SK-N-SH (cell line): ENCODE measurements around the gene ARMC8.

Source experiments
- EZH2phosphoT487 ChIP-seq: fragments of 200-600 bp; sonication (generic); IDR thresholded peaks from 2 replicates; pipeline ENCODE4 v1.6.1; 2017; ENCODE audit warnings: low read depth, mixed run types, mild to moderate bottlenecking, antibody characterized with exemption, moderate library complexity, borderline replicate concordance
- FOXJ3 ChIP-seq: sonication (generic); formaldehyde crosslinking; IDR thresholded peaks from 2 replicates; pipeline ENCODE4 v1.5.1; 2020; ENCODE audit warnings: mild to moderate bottlenecking, missing genetic modification reagents
- POLR2AphosphoS5 ChIP-seq: IDR thresholded peaks from 2 replicates; pipeline ENCODE4 v1.6.1; 2012; ENCODE audit warnings: low read depth, low read length
- RAD21 ChIP-seq: IDR thresholded peaks from 2 replicates; pipeline ENCODE4 v1.6.1; 2012; ENCODE audit warnings: mild to moderate bottlenecking, low read length
- RCOR1 ChIP-seq: fragments of 150-350 bp; IDR thresholded peaks from 2 replicates; pipeline ENCODE4 v1.6.1; 2017; ENCODE audit warnings: antibody characterized with exemption, low read length
- RFX5 ChIP-seq: IDR thresholded peaks from 2 replicates; pipeline ENCODE4 v1.6.1; 2012; ENCODE audit warnings: mild to moderate bottlenecking, improper control_type of control experiment, low read length
- SMC3 ChIP-seq: IDR thresholded peaks from 2 replicates; pipeline ENCODE4 v1.6.1; 2012; ENCODE audit warnings: low read depth, low read length, improper control_type of control experiment
- YY1 ChIP-seq: IDR thresholded peaks from 2 replicates; pipeline ENCODE4 v1.4.0; 2012; ENCODE audit warnings: low read depth, mild to moderate bottlenecking
- TF ChIP-seq, protein P1 (sequence below): fragments of 200-600 bp; sonication (generic); IDR thresholded peaks from 2 replicates; pipeline ENCODE4 v1.6.1; 2017; ENCODE audit warnings: antibody characterized with exemption, mild to moderate bottlenecking, moderate library complexity
- TF ChIP-seq, protein P2 (sequence below): IDR thresholded peaks from 2 replicates; pipeline ENCODE4 v1.6.1; 2012; ENCODE audit warnings: mild to moderate bottlenecking, low read depth, low read length, moderate library complexity
- TF ChIP-seq, protein P3 (sequence below): IDR thresholded peaks from 2 replicates; pipeline ENCODE4 v1.4.0; 2012; ENCODE audit warnings: low read depth, borderline replicate concordance
- TF ChIP-seq, protein P4 (sequence below): fragments of 150-350 bp; IDR thresholded peaks from 2 replicates; pipeline ENCODE4 v1.6.1; 2017; ENCODE audit warnings: antibody characterized with exemption, low read length, low read depth, borderline replicate concordance
- TF ChIP-seq, protein P5 (sequence below): IDR thresholded peaks from 2 replicates; pipeline ENCODE4 v1.4.0; 2012; ENCODE audit warnings: low read depth

DNA sequence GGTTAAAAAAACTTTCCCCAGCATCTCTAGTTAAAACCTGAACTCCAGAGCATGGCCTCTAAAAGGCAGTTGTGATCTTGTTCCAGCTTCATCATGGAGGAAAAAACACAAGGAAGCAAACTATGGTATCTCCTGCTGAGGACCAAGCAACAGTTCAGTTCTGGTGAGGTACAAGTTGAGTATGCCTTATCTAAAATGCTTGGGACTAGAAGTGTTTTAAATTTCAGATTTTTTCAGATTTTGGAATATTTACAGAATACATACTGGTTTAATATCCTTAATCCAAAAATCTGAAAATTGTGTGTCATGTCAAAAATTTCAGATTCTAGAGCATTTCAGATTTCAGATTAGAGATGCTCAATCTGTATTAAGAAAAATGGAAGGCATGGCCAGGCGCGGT is 22.0 kb upstream of the ARMC8 start:
- TF ChIP-seq, protein P1, sequence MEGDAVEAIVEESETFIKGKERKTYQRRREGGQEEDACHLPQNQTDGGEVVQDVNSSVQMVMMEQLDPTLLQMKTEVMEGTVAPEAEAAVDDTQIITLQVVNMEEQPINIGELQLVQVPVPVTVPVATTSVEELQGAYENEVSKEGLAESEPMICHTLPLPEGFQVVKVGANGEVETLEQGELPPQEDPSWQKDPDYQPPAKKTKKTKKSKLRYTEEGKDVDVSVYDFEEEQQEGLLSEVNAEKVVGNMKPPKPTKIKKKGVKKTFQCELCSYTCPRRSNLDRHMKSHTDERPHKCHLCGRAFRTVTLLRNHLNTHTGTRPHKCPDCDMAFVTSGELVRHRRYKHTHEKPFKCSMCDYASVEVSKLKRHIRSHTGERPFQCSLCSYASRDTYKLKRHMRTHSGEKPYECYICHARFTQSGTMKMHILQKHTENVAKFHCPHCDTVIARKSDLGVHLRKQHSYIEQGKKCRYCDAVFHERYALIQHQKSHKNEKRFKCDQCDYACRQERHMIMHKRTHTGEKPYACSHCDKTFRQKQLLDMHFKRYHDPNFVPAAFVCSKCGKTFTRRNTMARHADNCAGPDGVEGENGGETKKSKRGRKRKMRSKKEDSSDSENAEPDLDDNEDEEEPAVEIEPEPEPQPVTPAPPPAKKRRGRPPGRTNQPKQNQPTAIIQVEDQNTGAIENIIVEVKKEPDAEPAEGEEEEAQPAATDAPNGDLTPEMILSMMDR, result no peak
- TF ChIP-seq, protein P2, sequence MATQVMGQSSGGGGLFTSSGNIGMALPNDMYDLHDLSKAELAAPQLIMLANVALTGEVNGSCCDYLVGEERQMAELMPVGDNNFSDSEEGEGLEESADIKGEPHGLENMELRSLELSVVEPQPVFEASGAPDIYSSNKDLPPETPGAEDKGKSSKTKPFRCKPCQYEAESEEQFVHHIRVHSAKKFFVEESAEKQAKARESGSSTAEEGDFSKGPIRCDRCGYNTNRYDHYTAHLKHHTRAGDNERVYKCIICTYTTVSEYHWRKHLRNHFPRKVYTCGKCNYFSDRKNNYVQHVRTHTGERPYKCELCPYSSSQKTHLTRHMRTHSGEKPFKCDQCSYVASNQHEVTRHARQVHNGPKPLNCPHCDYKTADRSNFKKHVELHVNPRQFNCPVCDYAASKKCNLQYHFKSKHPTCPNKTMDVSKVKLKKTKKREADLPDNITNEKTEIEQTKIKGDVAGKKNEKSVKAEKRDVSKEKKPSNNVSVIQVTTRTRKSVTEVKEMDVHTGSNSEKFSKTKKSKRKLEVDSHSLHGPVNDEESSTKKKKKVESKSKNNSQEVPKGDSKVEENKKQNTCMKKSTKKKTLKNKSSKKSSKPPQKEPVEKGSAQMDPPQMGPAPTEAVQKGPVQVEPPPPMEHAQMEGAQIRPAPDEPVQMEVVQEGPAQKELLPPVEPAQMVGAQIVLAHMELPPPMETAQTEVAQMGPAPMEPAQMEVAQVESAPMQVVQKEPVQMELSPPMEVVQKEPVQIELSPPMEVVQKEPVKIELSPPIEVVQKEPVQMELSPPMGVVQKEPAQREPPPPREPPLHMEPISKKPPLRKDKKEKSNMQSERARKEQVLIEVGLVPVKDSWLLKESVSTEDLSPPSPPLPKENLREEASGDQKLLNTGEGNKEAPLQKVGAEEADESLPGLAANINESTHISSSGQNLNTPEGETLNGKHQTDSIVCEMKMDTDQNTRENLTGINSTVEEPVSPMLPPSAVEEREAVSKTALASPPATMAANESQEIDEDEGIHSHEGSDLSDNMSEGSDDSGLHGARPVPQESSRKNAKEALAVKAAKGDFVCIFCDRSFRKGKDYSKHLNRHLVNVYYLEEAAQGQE, result no peak
- no peak for TF ChIP-seq YY1
- TF ChIP-seq, protein P3, sequence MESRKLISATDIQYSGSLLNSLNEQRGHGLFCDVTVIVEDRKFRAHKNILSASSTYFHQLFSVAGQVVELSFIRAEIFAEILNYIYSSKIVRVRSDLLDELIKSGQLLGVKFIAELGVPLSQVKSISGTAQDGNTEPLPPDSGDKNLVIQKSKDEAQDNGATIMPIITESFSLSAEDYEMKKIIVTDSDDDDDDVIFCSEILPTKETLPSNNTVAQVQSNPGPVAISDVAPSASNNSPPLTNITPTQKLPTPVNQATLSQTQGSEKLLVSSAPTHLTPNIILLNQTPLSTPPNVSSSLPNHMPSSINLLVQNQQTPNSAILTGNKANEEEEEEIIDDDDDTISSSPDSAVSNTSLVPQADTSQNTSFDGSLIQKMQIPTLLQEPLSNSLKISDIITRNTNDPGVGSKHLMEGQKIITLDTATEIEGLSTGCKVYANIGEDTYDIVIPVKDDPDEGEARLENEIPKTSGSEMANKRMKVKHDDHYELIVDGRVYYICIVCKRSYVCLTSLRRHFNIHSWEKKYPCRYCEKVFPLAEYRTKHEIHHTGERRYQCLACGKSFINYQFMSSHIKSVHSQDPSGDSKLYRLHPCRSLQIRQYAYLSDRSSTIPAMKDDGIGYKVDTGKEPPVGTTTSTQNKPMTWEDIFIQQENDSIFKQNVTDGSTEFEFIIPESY, result no peak
- TF ChIP-seq, protein P4, sequence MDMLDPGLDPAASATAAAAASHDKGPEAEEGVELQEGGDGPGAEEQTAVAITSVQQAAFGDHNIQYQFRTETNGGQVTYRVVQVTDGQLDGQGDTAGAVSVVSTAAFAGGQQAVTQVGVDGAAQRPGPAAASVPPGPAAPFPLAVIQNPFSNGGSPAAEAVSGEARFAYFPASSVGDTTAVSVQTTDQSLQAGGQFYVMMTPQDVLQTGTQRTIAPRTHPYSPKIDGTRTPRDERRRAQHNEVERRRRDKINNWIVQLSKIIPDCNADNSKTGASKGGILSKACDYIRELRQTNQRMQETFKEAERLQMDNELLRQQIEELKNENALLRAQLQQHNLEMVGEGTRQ, result no peak
- no peak for TF ChIP-seq FOXJ3 (CRISPR knock-in tag)
- no peak for TF ChIP-seq EZH2phosphoT487
- TF ChIP-seq POLR2AphosphoS5, result no peak
- TF ChIP-seq RAD21, result no peak
- TF ChIP-seq, protein P5, sequence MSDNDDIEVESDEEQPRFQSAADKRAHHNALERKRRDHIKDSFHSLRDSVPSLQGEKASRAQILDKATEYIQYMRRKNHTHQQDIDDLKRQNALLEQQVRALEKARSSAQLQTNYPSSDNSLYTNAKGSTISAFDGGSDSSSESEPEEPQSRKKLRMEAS, result no peak
- TF ChIP-seq RCOR1, result no peak
- no peak for TF ChIP-seq SMC3
- TF ChIP-seq RFX5, result no peak
